Liver (tissue), 3 donors: ENCODE results near the gene PREX1.

ENCODE experiments used
- EGR1 ChIP-seq, 2 donors: IDR thresholded peaks; 2 replicates each; pipeline ENCODE4 v1.6.1; 2016 to 2018; ENCODE audit warnings: antibody characterized with exemption in 2 of 2, low read depth in 2 of 2
- FOXA1 ChIP-seq: IDR thresholded peaks from 2 replicates; pipeline ENCODE4 v1.6.1; 2016; ENCODE audit warnings: antibody characterized with exemption
- GABPA ChIP-seq, 2 donors: IDR thresholded peaks in 1 of 2; conservative IDR thresholded peaks in 1 of 2; 2 replicates each; pipeline ENCODE4 v1.6.1; 2016; ENCODE audit warnings: antibody characterized with exemption in 2 of 2, mild to moderate bottlenecking in 1 of 2, moderate library complexity in 1 of 2
- HNF4A ChIP-seq, 2 donors: conservative IDR thresholded peaks; 2 replicates each; pipeline ENCODE4 v1.6.1; 2016; ENCODE audit warnings: antibody characterized with exemption in 2 of 2, mild to moderate bottlenecking in 2 of 2
- JUND ChIP-seq, 2 donors: IDR thresholded peaks; 2 replicates each; pipeline ENCODE4 v1.6.1; 2016; ENCODE audit warnings: antibody characterized with exemption in 2 of 2
- NR2F2 ChIP-seq: IDR thresholded peaks from 2 replicates; pipeline ENCODE4 v1.6.1; 2016; ENCODE audit warnings: antibody characterized with exemption
- RAD21 ChIP-seq, 2 donors: IDR thresholded peaks; 2 replicates each; pipeline ENCODE4 v1.6.1; 2016; ENCODE audit warnings: antibody characterized with exemption in 2 of 2, mild to moderate bottlenecking in 2 of 2
- RXRA ChIP-seq, 2 donors: IDR thresholded peaks; 2 replicates each; pipeline ENCODE4 v1.6.1; 2017 to 2018; ENCODE audit warnings: antibody characterized with exemption in 2 of 2, mild to moderate bottlenecking in 1 of 2
- TAF1 ChIP-seq: conservative IDR thresholded peaks from 2 replicates; pipeline ENCODE4 v1.6.1; 2016; ENCODE audit warnings: antibody characterized with exemption, mild to moderate bottlenecking
- YY1 ChIP-seq: IDR thresholded peaks from 2 replicates; pipeline ENCODE4 v1.6.1; 2016; ENCODE audit warnings: antibody characterized with exemption, mild to moderate bottlenecking
- TF ChIP-seq, protein P1 (sequence below): fragments of 150-350 bp; IDR thresholded peaks from 2 replicates; pipeline ENCODE4 v1.5.1; 2017; ENCODE audit warnings: improper control_type of control experiment, low read depth, low read length; ENCODE audit not compliant: missing input control
- TF ChIP-seq, protein P2 (sequence below): IDR thresholded peaks from 2 replicates; pipeline ENCODE4 v1.6.1; 2016; ENCODE audit warnings: antibody characterized with exemption, mild to moderate bottlenecking
- TF ChIP-seq, protein P3 (sequence below): IDR thresholded peaks from 2 replicates; pipeline ENCODE4 v1.6.1; 2016; ENCODE audit warnings: antibody characterized with exemption
- donor health status: healthy.
- donor health status: healthy.

GRCh38 chr20:48807051-48807450 lies 20.7 kb downstream of the PREX1 start:
- TF ChIP-seq RXRA (IDR thresholded peaks at IDR 0.05) (no peak), RAD21 (IDR thresholded peaks at IDR 0.05) (no peak), HNF4A (conservative IDR thresholded peaks at IDR 0.05) (no peak), EGR1 (IDR thresholded peaks at IDR 0.05; ENCODE audit: low read depth in 2 of 2) (no peak), FOXA1 (no peak), GABPA (IDR thresholded peaks at IDR 0.05 in 1 of 2, conservative IDR thresholded peaks at IDR 0.05 in 1 of 2) (no peak), TAF1 (no peak), JUND (IDR thresholded peaks at IDR 0.05) (no peak), YY1 (no peak), NR2F2 (no peak)
- TF ChIP-seq, protein P1, sequence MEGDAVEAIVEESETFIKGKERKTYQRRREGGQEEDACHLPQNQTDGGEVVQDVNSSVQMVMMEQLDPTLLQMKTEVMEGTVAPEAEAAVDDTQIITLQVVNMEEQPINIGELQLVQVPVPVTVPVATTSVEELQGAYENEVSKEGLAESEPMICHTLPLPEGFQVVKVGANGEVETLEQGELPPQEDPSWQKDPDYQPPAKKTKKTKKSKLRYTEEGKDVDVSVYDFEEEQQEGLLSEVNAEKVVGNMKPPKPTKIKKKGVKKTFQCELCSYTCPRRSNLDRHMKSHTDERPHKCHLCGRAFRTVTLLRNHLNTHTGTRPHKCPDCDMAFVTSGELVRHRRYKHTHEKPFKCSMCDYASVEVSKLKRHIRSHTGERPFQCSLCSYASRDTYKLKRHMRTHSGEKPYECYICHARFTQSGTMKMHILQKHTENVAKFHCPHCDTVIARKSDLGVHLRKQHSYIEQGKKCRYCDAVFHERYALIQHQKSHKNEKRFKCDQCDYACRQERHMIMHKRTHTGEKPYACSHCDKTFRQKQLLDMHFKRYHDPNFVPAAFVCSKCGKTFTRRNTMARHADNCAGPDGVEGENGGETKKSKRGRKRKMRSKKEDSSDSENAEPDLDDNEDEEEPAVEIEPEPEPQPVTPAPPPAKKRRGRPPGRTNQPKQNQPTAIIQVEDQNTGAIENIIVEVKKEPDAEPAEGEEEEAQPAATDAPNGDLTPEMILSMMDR, result no peak
- TF ChIP-seq, protein P2, sequence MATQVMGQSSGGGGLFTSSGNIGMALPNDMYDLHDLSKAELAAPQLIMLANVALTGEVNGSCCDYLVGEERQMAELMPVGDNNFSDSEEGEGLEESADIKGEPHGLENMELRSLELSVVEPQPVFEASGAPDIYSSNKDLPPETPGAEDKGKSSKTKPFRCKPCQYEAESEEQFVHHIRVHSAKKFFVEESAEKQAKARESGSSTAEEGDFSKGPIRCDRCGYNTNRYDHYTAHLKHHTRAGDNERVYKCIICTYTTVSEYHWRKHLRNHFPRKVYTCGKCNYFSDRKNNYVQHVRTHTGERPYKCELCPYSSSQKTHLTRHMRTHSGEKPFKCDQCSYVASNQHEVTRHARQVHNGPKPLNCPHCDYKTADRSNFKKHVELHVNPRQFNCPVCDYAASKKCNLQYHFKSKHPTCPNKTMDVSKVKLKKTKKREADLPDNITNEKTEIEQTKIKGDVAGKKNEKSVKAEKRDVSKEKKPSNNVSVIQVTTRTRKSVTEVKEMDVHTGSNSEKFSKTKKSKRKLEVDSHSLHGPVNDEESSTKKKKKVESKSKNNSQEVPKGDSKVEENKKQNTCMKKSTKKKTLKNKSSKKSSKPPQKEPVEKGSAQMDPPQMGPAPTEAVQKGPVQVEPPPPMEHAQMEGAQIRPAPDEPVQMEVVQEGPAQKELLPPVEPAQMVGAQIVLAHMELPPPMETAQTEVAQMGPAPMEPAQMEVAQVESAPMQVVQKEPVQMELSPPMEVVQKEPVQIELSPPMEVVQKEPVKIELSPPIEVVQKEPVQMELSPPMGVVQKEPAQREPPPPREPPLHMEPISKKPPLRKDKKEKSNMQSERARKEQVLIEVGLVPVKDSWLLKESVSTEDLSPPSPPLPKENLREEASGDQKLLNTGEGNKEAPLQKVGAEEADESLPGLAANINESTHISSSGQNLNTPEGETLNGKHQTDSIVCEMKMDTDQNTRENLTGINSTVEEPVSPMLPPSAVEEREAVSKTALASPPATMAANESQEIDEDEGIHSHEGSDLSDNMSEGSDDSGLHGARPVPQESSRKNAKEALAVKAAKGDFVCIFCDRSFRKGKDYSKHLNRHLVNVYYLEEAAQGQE, result no peak
- TF ChIP-seq, protein P3, sequence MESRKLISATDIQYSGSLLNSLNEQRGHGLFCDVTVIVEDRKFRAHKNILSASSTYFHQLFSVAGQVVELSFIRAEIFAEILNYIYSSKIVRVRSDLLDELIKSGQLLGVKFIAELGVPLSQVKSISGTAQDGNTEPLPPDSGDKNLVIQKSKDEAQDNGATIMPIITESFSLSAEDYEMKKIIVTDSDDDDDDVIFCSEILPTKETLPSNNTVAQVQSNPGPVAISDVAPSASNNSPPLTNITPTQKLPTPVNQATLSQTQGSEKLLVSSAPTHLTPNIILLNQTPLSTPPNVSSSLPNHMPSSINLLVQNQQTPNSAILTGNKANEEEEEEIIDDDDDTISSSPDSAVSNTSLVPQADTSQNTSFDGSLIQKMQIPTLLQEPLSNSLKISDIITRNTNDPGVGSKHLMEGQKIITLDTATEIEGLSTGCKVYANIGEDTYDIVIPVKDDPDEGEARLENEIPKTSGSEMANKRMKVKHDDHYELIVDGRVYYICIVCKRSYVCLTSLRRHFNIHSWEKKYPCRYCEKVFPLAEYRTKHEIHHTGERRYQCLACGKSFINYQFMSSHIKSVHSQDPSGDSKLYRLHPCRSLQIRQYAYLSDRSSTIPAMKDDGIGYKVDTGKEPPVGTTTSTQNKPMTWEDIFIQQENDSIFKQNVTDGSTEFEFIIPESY, result no peak
